ENCODE measurements around the gene CACNA1F.

The CACNA1F gene

DNA sequence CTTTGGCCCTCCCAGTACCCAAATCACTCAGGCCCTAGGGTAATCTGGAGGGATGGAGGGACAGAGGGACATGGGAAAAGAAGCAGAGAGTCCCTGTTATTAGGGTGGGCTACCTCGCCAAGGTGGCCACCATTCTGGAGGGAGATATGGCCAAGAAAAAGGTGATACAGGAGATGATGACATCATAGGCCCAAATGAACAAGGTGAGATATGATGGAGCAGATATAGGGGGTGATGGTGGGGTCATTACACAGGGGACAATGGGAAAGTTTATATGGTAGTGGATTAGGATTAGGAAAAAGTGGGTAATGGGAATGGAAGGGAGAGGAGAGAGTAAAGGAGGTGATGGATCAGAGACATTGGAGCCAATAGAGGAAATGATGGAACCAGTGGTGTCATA is 20.3 kb downstream of the CACNA1F start:
- DNase-seq (ENCODE audit: low spot score), result no peak
- TF ChIP-seq, protein P1, sequence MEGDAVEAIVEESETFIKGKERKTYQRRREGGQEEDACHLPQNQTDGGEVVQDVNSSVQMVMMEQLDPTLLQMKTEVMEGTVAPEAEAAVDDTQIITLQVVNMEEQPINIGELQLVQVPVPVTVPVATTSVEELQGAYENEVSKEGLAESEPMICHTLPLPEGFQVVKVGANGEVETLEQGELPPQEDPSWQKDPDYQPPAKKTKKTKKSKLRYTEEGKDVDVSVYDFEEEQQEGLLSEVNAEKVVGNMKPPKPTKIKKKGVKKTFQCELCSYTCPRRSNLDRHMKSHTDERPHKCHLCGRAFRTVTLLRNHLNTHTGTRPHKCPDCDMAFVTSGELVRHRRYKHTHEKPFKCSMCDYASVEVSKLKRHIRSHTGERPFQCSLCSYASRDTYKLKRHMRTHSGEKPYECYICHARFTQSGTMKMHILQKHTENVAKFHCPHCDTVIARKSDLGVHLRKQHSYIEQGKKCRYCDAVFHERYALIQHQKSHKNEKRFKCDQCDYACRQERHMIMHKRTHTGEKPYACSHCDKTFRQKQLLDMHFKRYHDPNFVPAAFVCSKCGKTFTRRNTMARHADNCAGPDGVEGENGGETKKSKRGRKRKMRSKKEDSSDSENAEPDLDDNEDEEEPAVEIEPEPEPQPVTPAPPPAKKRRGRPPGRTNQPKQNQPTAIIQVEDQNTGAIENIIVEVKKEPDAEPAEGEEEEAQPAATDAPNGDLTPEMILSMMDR (IDR thresholded peaks at IDR 0.05; ENCODE audit: extremely low read depth, insufficient read depth, missing control alignments), result no peak
- in situ Hi-C loops (cut with MboI; ENCODE audit: low pct_unique_long_range_greater_than_20kb, low sequenced_read_pairs, unreplicated experiment), result no loop called here

DNA sequence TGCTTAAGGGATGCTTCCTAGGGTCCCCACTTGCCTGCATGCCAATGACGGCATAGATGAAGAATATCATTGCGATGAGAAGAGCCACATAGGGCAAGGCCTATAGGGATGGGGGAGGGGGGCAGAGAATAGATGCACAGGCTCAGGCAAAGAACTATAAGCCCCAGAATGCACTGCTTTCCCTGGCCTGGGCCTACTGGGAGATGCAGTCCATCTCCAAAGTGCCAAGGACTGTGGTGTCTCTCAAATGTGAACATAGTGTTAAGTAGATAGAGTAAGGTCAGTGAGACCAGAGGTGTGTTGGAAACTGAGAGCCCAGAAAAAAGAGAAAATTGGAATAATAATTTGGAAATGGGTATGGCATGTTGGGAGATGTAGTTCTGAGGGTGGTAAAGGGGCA is 20.9 kb downstream of the CACNA1F start:
- TF ChIP-seq, protein P1 (IDR thresholded peaks at IDR 0.05; ENCODE audit: extremely low read depth, insufficient read depth, missing control alignments), result no peak
- in situ Hi-C loops (cut with MboI; ENCODE audit: low pct_unique_long_range_greater_than_20kb, low sequenced_read_pairs, unreplicated experiment), result no loop called here
- no peak for DNase-seq (ENCODE audit: low spot score)

DNA sequence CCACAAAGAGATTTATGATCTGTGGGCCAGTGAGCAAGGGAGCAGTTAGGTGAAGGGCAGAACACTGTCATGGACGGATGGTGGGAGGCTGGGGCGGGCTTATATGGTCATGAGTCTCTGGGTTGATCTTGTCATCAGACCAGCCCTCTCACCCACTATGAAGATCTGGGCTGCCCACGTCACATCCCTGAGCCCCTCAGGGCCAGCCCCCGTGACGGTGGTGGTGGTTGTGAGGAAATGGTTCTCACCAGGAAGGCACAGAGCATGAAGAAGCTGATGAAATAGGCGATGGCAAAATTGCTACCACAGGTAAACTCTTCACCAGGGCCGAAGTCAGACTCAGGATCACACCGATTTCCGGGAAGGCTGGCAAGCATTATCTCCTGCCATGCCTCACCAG is 22.1 kb downstream of the CACNA1F start:
- TF ChIP-seq, protein P1 (IDR thresholded peaks at IDR 0.05; ENCODE audit: extremely low read depth, insufficient read depth, missing control alignments), result no peak
- no peak for DNase-seq (ENCODE audit: low spot score)
- in situ Hi-C loops (cut with MboI; ENCODE audit: low pct_unique_long_range_greater_than_20kb, low sequenced_read_pairs, unreplicated experiment), result no loop called here

DNA sequence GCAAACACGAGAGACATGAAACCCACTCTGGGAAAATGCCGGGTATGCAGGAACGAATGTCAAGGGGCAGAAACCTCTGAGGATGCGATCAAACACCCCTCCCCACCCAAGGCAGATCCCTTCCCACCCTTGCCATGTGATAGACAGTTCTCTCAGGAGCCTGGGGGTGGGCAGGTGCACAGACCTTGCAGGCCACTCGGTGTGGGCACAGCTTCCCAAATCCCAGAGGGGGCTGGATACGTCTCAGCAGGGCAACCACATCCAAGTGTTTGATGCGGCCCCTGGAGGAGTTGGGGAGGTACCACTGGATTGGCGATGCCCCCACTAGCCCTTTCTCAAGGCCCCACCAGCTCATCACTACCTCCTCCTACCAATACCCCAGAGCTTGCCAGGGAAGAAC is 22.7 kb downstream of the CACNA1F start:
- no peak for DNase-seq (ENCODE audit: low spot score)
- TF ChIP-seq, protein P1 (IDR thresholded peaks at IDR 0.05; ENCODE audit: extremely low read depth, insufficient read depth, missing control alignments), result no peak
- in situ Hi-C loops (cut with MboI; ENCODE audit: low pct_unique_long_range_greater_than_20kb, low sequenced_read_pairs, unreplicated experiment), result no loop called here

DNA sequence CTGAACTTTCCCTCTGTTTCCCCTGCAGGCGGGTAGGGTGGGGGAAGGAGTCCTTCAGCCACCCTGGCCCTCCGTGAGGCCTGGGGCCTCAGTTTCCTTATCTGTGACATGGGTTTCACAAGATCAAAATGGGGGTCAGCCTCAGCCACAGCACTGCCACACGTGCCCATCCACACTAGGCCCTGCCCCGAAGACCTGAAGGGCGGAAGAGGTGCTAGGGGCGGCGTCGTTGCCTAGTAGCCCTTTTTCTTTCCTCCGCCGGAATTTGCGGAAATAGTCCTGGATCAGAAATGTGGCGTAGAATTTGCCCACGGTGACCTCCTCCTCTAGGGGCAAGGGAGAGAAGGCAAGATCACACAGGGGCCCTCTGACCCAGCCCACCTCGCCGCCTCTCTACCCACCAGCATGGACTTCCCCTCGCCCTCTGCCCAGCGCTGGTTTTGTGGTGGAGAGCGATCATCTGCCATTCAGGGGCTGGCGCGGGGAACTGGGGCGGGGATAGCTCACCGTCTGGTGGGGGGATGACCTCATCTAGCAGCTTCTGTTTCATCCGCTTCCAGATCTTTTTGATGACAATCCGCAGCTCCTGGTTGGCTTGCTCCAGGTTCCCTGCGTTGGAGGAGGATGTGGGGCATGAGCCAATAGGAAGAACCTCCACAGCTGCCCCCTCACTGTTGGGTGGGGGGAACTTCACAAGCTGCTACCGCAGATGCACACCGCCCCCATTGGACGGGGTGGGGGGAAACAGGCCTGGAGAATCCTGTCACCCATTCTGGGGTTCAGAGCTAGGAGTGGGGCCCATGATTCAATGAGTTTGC is 23.5 kb downstream of the CACNA1F start:
- TF ChIP-seq, protein P1 (IDR thresholded peaks at IDR 0.05; ENCODE audit: extremely low read depth, insufficient read depth, missing control alignments), result no peak
- in situ Hi-C loops (cut with MboI; ENCODE audit: low pct_unique_long_range_greater_than_20kb, low sequenced_read_pairs, unreplicated experiment), result no loop called here
- no peak for DNase-seq (ENCODE audit: low spot score)

DNA sequence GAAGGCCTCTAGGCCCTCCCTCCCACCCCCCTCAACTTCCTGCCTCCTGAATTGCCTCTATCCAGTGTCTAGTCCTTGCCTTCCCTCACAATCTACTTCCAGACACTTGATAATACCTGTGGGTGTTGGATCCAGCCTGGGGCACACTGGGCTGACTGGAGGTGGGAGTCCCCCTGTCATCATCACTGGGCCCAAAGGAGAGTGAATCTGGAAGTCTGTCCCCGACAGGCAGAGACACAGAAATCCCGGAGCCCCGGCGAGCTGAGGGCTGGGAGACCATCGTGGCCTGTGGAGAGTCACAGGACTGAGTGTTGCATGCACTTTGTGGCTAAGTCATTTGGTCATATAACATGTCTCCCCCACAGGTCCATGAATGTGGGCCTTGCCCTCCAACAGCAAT is 24.7 kb downstream of the CACNA1F start:
- TF ChIP-seq, protein P1 (IDR thresholded peaks at IDR 0.05; ENCODE audit: extremely low read depth, insufficient read depth, missing control alignments), result no peak
- in situ Hi-C loops (cut with MboI; ENCODE audit: low pct_unique_long_range_greater_than_20kb, low sequenced_read_pairs, unreplicated experiment), result no loop called here
- no peak for DNase-seq (ENCODE audit: low spot score)
